OCI-LY3 (cell line): ENCODE data around the gene MAP2K3.

Experiments
- CTCF ChIP-seq: fragments of 200-600, 300-600 bp; sonication (generic); IDR thresholded peaks from 2 replicates; pipeline ENCODE4 v1.5.1; 2014; ENCODE audit warnings: antibody characterized with exemption, low read length, low read depth
- EZH2phosphoT487 ChIP-seq: fragments of 200-600 bp; shearing (Covaris generic); IDR thresholded peaks from 2 replicates; pipeline ENCODE4 v1.6.1; 2018; ENCODE audit warnings: antibody characterized with exemption, mixed run types, low read depth

GRCh38 chr17:21355586-21355985, 71.1 kb downstream of the MAP2K3 start:
- no peak for TF ChIP-seq CTCF
- TF ChIP-seq EZH2phosphoT487, result no peak
